Body of pancreas (tissue), 4 donors: Measurements from ENCODE around the gene RASSF8.

Source experiments
- CTCF ChIP-seq, 7 experiments: fragments of 450-650 bp in 4 of 7; fragments of 200-600 bp in 3 of 7; sonication (generic) in 3 of 7; IDR thresholded peaks; one replicate each; pipeline ENCODE4 v1.5.1; 2016 to 2019; ENCODE audit warnings: antibody characterized with exemption in 7 of 7
- POLR2A ChIP-seq, 3 donors: fragments of 450-650 bp; IDR thresholded peaks; one replicate each; pipeline ENCODE4 v1.6.1; 2016; ENCODE audit warnings: antibody characterized with exemption in 3 of 3, mild to moderate bottlenecking in 2 of 3

- no peak for TF ChIP-seq CTCF (IDR thresholded peaks at IDR 0.05)
- no peak for TF ChIP-seq POLR2A (IDR thresholded peaks at IDR 0.05)
These were observed 52.6 kb downstream of the RASSF8 start for GRCh38 chr12:26011099-26011498.
